GM12872 (cell line): Measurements from ENCODE around the gene NTF3.

Experiments used
- TF ChIP-seq, protein P1 (sequence below): IDR thresholded peaks from 3 replicates; pipeline ENCODE4 v1.5.1; 2011; ENCODE audit warnings: low read depth, mild to moderate bottlenecking, low read length, moderate library complexity; ENCODE audit not compliant: insufficient read depth

Gene NTF3

DNA sequence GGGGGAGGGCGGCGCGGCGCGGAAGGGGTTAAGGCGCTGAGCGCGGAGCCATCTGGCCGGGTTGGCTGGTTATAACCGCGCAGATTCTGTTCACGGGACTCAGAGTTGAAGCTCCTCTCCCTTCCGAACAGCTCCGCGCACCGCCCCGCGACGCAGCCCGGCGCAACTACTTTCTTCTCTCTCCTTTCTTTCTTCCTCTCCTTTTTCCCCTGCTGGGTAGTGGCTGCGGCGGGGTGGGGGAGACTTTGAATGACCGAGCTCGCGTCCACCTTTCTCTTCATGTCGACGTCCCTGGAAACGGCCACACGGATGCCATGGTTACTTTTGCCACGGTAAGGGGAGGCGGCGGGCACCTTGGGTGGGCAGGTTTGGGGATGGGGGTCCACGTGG lies at the start of gene NTF3:
TSS of gene NTF3 (plus strand) at position 98 of the 390 bp plus-strand sequence. CDS start at position 315, 217 bp downstream.
- TF ChIP-seq, protein P1, sequence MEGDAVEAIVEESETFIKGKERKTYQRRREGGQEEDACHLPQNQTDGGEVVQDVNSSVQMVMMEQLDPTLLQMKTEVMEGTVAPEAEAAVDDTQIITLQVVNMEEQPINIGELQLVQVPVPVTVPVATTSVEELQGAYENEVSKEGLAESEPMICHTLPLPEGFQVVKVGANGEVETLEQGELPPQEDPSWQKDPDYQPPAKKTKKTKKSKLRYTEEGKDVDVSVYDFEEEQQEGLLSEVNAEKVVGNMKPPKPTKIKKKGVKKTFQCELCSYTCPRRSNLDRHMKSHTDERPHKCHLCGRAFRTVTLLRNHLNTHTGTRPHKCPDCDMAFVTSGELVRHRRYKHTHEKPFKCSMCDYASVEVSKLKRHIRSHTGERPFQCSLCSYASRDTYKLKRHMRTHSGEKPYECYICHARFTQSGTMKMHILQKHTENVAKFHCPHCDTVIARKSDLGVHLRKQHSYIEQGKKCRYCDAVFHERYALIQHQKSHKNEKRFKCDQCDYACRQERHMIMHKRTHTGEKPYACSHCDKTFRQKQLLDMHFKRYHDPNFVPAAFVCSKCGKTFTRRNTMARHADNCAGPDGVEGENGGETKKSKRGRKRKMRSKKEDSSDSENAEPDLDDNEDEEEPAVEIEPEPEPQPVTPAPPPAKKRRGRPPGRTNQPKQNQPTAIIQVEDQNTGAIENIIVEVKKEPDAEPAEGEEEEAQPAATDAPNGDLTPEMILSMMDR: no peak

DNA sequence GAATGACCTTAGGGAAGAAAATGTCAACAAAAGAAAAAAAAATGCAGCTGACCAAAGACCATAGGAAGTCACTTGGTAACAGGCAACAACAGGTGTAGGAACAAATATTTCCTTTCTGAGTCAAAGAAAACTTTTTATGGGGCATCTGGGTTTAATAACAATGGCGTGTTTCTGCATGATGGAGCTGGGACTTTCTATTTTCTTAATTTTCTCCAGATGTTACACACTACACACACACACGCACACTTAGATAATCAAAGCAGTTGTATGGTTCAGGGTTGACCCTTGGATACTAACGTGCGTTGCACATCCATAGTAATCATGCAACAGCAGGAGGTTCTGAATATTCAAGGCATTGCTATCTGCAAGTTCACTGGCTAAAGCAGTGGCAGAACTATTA lies 47.9 kb upstream of the NTF3 start:
- TF ChIP-seq, protein P1: no peak

DNA sequence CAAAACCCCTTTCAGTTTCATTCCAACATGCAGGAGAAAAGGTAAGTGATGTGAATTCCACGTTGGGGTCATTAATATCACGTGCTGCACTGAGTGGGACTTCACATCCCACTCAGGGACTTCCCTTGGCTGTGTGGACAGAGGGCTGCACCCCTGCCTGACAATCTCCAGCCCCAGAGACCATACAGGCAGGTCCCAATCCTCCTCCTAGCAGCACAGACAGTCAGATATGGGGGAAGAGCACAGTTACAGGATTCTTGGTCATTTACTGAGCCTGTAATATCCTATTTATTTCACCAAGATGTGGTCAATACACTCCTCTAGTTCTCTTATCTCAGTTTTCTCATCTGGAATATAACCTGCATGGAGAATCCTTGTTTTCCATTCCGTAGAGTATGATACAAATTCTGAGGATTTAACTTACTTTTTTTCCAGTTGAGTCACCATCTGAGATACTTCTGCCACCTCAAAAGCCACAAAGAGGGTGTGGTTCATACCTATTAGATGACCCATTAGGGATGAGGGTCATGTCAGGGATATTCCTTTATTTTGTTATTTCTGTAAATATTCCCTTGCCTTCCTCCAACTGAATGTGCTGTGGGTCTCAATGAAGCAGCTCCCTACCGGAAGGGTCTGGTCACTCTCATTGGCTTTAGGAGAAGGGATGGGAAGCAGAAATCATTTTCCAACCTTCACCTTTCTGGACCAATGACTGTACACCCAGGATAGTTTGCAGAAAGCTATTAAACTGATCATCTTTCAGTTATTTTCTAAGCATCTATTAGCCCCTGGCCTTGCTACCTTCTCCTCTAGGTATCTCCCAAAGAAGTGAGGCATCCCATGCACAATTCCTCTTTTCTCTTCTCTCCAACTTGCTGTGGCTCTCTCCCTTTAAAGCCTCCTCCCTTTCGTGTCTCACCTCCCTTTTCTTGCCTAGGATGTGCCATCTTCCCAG lies 43.0 kb upstream of the NTF3 start:
- TF ChIP-seq, protein P1: no peak

DNA sequence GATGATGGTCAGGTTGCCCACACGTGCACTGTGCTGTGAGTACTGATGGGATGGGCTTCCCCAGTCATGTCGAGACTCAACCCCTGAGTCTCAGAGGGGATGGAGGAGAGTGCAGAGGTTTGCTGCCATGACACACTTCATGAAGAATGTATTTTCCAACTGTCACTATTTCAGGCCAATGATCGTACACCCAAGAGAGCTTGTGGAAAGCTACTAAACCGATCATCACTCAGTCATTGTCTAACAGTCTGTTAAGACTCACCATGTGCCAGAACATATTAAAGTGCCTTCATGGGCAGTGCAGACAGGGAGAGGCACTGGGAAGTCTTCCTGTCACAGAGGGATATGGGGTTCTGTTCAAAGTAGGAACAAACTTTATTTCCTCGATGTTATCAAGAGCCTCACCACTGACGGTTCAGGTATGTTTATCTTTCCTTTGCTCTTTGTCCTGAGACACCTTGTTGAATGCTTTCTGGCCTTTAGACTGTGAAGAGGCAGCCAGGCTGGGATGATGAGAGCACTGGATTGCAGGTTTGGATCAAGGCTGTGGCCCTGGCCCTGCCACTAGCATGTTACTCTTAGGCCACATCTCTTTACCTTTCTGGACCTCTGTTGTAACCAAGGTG lies 41.6 kb upstream of the NTF3 start:
- TF ChIP-seq, protein P1: no peak

DNA sequence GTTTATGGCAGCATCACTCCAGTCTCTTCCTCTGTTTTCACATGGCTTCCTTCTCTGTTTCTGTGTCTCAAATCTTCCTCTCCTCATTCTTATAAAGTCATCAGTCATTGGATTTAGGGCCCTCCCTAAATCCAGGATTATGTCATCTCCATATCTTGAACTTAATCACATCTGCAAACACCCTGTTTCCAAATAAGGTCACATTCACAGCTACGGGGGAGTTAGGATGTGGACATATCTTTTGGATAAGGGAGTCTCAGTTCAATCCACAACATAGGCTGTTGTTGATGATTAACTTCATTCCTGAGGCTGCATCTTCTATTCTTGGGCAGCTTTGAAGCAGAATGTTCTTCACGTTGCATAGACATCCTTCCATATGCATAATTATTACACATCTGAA lies 40.3 kb upstream of the NTF3 start:
- TF ChIP-seq, protein P1: no peak

DNA sequence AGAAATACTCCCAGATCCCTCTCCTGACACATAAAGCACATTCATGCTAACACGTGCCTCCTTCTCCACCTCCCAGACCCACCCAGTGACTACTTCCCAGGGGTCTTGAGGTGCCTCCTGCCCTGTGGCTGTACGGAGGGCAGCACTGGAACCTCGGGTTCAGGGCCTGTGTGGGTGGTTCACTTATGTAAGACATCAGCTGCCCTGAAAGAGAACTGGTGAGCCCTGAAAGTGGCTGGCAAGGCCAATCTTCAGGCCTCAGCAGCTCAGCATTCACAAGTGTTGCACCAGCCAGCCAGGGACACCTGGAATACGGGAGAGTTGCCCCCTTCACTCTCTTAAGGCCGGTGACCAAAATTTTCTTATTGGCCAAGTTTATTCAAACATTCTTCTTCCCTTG lies 38.9 kb upstream of the NTF3 start:
- TF ChIP-seq, protein P1: no peak

DNA sequence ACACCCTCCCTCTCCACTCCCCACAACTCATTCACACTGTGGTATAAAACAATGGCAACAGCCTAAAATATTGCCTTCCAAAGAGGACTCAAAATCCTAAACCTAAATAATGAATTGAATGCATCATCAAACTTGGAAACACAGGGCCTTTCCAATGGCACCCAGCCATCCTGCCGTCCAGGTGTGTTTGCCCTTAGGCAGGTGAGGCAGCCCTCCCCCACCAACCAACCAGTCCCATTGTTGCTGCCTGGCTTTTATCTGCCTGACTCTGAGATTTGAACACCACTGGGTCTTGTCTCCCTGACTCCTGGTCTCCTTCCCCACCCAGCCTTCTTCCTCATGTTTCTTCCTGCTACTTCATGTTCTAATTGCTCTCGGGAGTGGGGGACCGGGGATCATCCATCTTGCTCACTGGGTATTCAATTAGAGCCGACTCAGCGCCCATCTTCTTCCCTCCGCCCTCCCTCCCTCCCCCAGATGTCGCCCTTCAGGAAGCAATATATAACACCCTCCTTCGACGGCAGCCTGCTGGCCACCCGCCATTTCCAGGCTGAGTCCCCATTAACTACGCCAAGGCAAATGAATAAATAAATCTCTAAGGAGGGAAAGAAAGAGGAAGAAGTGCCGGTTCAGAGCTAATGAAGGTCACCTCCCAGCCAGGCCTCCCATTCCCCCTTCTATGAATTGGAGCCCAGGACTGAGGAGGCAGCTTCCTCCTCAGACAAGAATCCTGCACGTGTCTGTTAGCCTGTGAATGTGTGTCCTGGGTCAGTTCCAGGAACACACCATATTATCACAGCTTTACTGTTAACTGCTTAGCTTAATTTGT lies 36.3 kb upstream of the NTF3 start:
- TF ChIP-seq, protein P1: no peak
